GM12873 (cell line): ENCODE data around the gene SATB2.

Source experiments
- TF ChIP-seq, protein P1 (sequence below): IDR thresholded peaks from 2 replicates; pipeline ENCODE4 v1.5.1; 2012; ENCODE audit warnings: low read depth, mild to moderate bottlenecking, moderate library complexity, low read length, control low read depth; ENCODE audit not compliant: insufficient read depth; ENCODE audit errors: missing control alignments

The SATB2 gene

DNA sequence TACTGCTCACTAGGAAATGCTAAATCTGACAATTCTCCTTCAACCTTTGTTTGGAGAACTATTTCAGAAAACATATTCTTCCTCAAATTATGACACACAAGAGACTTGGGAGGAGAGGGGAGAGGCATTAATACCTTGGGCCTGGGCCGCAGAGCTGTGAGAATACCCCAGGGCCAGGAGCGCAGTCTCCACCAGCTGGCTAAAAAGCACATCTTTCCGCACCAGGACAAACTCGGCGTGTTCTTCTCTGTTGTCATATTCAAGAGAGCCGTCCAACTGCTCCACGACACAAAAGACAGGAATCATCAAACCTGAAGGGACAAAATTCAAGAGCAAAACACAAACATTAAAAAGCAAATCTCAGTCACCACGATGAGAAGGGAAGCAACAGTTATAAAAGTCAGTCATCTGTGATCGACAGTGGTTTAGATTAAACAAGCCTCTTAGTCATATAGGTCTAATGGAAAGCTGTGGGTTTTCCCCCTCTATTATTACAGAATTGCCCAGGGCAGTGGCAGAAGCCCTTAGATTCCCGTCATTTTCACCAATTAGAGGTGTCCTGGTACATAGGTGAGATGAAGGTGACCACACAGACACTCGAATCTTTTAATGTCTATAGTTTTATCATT is 24.4 kb downstream of the SATB2 start:
- TF ChIP-seq, protein P1, sequence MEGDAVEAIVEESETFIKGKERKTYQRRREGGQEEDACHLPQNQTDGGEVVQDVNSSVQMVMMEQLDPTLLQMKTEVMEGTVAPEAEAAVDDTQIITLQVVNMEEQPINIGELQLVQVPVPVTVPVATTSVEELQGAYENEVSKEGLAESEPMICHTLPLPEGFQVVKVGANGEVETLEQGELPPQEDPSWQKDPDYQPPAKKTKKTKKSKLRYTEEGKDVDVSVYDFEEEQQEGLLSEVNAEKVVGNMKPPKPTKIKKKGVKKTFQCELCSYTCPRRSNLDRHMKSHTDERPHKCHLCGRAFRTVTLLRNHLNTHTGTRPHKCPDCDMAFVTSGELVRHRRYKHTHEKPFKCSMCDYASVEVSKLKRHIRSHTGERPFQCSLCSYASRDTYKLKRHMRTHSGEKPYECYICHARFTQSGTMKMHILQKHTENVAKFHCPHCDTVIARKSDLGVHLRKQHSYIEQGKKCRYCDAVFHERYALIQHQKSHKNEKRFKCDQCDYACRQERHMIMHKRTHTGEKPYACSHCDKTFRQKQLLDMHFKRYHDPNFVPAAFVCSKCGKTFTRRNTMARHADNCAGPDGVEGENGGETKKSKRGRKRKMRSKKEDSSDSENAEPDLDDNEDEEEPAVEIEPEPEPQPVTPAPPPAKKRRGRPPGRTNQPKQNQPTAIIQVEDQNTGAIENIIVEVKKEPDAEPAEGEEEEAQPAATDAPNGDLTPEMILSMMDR: no peak

DNA sequence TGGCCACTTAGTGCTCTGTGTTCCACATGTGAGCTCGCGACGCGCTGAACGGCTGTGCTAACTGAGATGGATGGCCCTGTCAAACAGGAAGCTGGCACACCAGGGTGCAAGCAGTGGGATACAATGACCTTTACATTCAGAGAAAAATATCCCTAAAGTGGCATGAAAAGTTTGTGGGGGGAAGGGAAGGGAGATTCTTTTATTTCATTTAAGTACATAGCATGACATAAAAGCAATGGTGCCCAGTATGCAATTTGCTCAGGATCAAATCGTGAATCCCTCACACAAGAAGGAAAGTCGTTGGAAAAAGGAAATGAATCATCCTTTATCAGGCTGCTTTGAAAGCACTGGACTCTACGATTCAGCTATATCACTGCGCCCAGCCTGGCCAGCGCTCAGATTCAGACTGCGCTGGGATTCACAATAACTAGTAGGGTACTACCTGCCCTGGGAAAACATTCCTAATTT is 26.0 kb downstream of the SATB2 start:
- TF ChIP-seq, protein P1: no peak

DNA sequence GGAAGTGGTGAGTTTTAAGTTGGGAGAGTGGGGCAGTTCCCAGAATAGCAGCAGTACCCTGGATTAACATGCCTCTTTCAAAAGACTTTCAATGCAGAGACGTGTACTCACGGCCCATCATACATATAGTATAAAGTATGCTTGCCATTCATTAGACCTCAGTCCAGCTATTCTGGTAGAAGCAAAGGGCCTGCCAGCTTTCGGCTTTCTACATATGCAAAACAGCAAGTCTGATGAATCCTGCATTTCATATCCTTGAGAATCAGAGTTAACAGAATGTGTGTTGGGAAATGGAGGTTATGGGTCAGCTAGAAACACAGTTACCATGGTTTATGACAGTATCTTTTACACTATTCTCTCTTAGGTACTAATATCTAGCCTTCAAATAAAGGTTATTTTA is 27.5 kb downstream of the SATB2 start:
- TF ChIP-seq, protein P1: no peak

GRCh38 chr2:199428291-199428690 is 29.4 kb downstream of the SATB2 start:
- TF ChIP-seq, protein P1: no peak

GRCh38 chr2:199424160-199424559 is 33.6 kb downstream of the SATB2 start:
- TF ChIP-seq, protein P1: no peak

DNA sequence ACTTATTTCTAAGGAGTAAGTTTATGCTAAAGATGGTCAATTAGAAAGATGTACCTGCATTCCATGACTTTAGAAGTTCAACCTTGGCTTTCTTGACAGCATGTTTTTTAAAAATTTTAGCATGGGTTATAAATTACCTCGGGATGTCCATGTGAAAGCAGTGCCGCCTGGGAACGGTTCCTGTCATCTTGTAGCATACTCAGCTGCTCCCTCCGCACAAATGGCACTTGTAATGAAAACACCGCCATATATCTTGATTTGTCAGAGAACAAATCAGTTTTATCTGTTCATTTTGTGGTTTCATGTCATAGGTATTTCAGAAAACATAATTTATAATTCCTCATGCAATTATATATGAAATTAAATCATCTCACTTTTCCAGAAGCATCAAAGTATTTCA is 38.3 kb downstream of the SATB2 start:
- TF ChIP-seq, protein P1: no peak

DNA sequence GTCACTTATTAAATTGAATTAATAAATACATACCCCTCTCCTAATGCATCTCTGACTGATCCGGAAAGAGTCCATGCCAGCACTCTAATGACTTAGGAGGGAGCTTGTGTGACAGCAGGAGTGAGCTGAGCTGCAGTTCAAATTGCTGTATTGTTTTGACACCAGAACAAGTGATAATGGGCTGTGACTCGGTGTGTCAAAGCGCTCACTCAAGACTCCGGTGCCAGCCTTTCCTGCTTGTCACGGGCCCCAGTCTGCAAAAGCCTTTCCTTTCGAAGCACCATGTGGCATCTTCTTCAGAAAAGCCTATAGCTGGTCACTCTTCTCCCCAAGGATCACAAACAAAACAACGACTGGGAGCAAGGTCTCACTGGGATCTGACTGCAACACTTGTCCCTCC is 43.3 kb downstream of the SATB2 start:
- TF ChIP-seq, protein P1: no peak
